Endodermal cell (in vitro differentiated cells): Measurements from ENCODE around the gene ABCG1. TPM values are rescaled to one million over a fixed set of nuclear protein-coding genes. Genes with fewer than 3 reads are reported as not detected.

Experiments
- DNase-seq: peaks from one replicate; pipeline ENCODE4 v3.0.0-alpha.2; 2017
- H3K27ac ChIP-seq: 2 replicates; pipeline ENCODE4 v1.5.1; 2013; ENCODE audit warnings: mild to moderate bottlenecking, low read depth, low read length, moderate library complexity
- H3K27me3 ChIP-seq: 2 replicates; pipeline ENCODE4 v1.6.1; 2013; ENCODE audit warnings: mild to moderate bottlenecking, low read length, moderate library complexity; ENCODE audit not compliant: insufficient read depth, control insufficient read depth, poor library complexity, severe bottlenecking
- H3K36me3 ChIP-seq: 2 replicates; pipeline ENCODE4 v1.7.0; 2013; ENCODE audit warnings: mild to moderate bottlenecking, low read length, moderate library complexity; ENCODE audit not compliant: control insufficient read depth, insufficient read depth
- H3K4me1 ChIP-seq: one replicate; pipeline ENCODE4 v1.7.0; 2013; ENCODE audit warnings: low read length; ENCODE audit not compliant: control insufficient read depth, insufficient read depth
- H3K4me3 ChIP-seq: 2 replicates; pipeline ENCODE4 v1.5.1; 2013; ENCODE audit warnings: mild to moderate bottlenecking, low read length, moderate library complexity
- H3K9ac ChIP-seq: 2 replicates; pipeline ENCODE4 v1.6.1; 2013; ENCODE audit warnings: mild to moderate bottlenecking, low read length, moderate library complexity; ENCODE audit not compliant: poor library complexity, severe bottlenecking; ENCODE audit errors: extremely low read depth
- H3K9me3 ChIP-seq: 2 replicates; pipeline ENCODE4 v1.6.1; 2013; ENCODE audit warnings: mild to moderate bottlenecking, low read length, moderate library complexity; ENCODE audit not compliant: control insufficient read depth
- H3K27ac Mint-ChIP-seq: 2 replicates; pipeline ENCODE4 v1.8.0; 2020; ENCODE audit warnings: mixed read lengths
- H3K27me3 Mint-ChIP-seq: 2 replicates; pipeline ENCODE4 v1.8.0; 2021; ENCODE audit warnings: mild to moderate bottlenecking, mixed read lengths; ENCODE audit not compliant: insufficient read depth
- H3K36me3 Mint-ChIP-seq: 2 replicates; pipeline ENCODE4 v1.8.0; 2020; ENCODE audit warnings: low read depth, mixed read lengths
- H3K4me1 Mint-ChIP-seq: 2 replicates; pipeline ENCODE4 v1.8.0; 2020; ENCODE audit warnings: mixed read lengths
- H3K4me3 Mint-ChIP-seq: 2 replicates; pipeline ENCODE4 v1.8.0; 2020; ENCODE audit warnings: mild to moderate bottlenecking, moderate library complexity, mixed read lengths
- H3K9me3 Mint-ChIP-seq: 2 replicates; pipeline ENCODE4 v1.8.0; 2020; ENCODE audit warnings: mild to moderate bottlenecking, mixed read lengths
- CTCF ChIP-seq: fragments of 200-600 bp; sonication (generic); conservative IDR thresholded peaks from 2 replicates; pipeline ENCODE4 v1.5.0; 2021; ENCODE audit warnings: antibody characterized with exemption, mild to moderate bottlenecking
- WGBS, 2 experiments: methylation state at CpG; one replicate each; pipeline versions ENCODE4 v1.1.5 to v1.1.7; 2013; ENCODE audit warnings: missing lambda C conversion rate in 2 of 2, mixed read lengths in 1 of 2; ENCODE audit not compliant: insufficient coverage in 1 of 2, insufficient read length in 1 of 2; 5-methylcytosine and 5-hydroxymethylcytosine counted together
- total RNA-seq, 2 donors: library from RNA; stranded (reverse); fragmentation: NEBNext Ultra II Directional in 1 of 2; extraction: Animal tissue kit (Norgen Biotek cat#: 25700) in 1 of 2; gene quantifications; 2 replicates in 1 of 2; 3 replicates in 1 of 2; pipeline ENCODE4 v1.2.1, GENCODE V29; 2021

Gene ABCG1
- total RNA-seq, 2 donors from 2014 or later, result 1.6 to 5.4 TPM

- Histone ChIP-seq H3K4me3 (no peak overlapping the region), H3K27me3 (peaks cover 22% of the 10 kb centered on the region), H3K4me1 (peaks cover 7% of the 10 kb centered on the region), H3K36me3 (no peaks in the 10 kb centered on the region), H3K9me3 (no peaks in the 10 kb centered on the region), H3K9ac (no peak overlapping the region), H3K27ac (no peak overlapping the region)
- TF ChIP-seq CTCF, result no peak
- H3K36me3 Mint-ChIP-seq, result no peaks in the 10 kb centered on the region
- H3K27me3 Mint-ChIP-seq, result peaks cover 27% of the 10 kb centered on the region
- no peaks in the 10 kb centered on the region for H3K9me3 Mint-ChIP-seq
- H3K27ac Mint-ChIP-seq, result no peak overlapping the region
- 89 to 94% methylated on average over 17 of the region's 17 CpGs for WGBS, 2 experiments
- DNase-seq, result no peak
- H3K4me3 Mint-ChIP-seq, result no peak overlapping the region
- H3K4me1 Mint-ChIP-seq, result peaks cover 30% of the 10 kb centered on the region
Measured at GRCh38 chr21:42254651-42255601, 36.0 kb downstream of the ABCG1 start.

GRCh38 chr21:42255825-42256224 is 36.9 kb downstream of the ABCG1 start:
- no peaks in the 10 kb centered on the region for H3K36me3 ChIP-seq
- no peak overlapping the region for H3K27ac ChIP-seq
- peaks cover 7% of the 10 kb centered on the region for H3K4me1 ChIP-seq
- DNase-seq, result no peak
- no peaks in the 10 kb centered on the region for H3K9me3 ChIP-seq
- no peak overlapping the region for H3K27ac Mint-ChIP-seq
- peaks cover 22% of the 10 kb centered on the region for H3K27me3 ChIP-seq
- 94 to 100% methylated on average over 4 of the region's 4 CpGs for WGBS, 2 experiments
- H3K4me1 Mint-ChIP-seq, result peaks cover 30% of the 10 kb centered on the region
- H3K4me3 Mint-ChIP-seq, result no peak overlapping the region
- no peak overlapping the region for H3K9ac ChIP-seq
- TF ChIP-seq CTCF, result peak; percentile 58
- H3K27me3 Mint-ChIP-seq, result peaks cover 27% of the 10 kb centered on the region
- H3K9me3 Mint-ChIP-seq, result no peaks in the 10 kb centered on the region
- H3K36me3 Mint-ChIP-seq, result no peaks in the 10 kb centered on the region
- H3K4me3 ChIP-seq, result no peak overlapping the region

GRCh38 chr21:42256316-42256715 is 37.4 kb downstream of the ABCG1 start:
- H3K27me3 Mint-ChIP-seq, result peaks cover 26% of the 10 kb centered on the region
- WGBS, 2 experiments, result 92 to 94% methylated on average over 4 of the region's 4 CpGs

More at GRCh38 chr21:42256316-42256715, 37.4 kb downstream of the ABCG1 start:
- peaks cover 7% of the 10 kb centered on the region for H3K4me1 ChIP-seq
- no peak overlapping the region for H3K27ac ChIP-seq
- TF ChIP-seq CTCF, result no peak
- no peaks in the 10 kb centered on the region for H3K9me3 Mint-ChIP-seq
- H3K27me3 ChIP-seq, result peaks cover 22% of the 10 kb centered on the region
- H3K27ac Mint-ChIP-seq, result no peak overlapping the region
- no peaks in the 10 kb centered on the region for H3K36me3 ChIP-seq
- no peaks in the 10 kb centered on the region for H3K9me3 ChIP-seq
- H3K4me3 ChIP-seq, result no peak overlapping the region
- H3K36me3 Mint-ChIP-seq, result no peaks in the 10 kb centered on the region
- no peak overlapping the region for H3K9ac ChIP-seq
- no peak for DNase-seq
- no peak overlapping the region for H3K4me3 Mint-ChIP-seq
- peaks cover 28% of the 10 kb centered on the region for H3K4me1 Mint-ChIP-seq
